HepG2 (cell line): ENCODE measurements around the gene FOXN3. TPM values are rescaled to one million over a fixed set of nuclear protein-coding genes. Genes with fewer than 3 reads are reported as not detected.

Source experiments
- ATAC-seq: fragments of 200-7000 bp; cut with Tn5 transposase; 3 replicates; pipeline ENCODE4 v1.9.1; 2020; ENCODE audit warnings: mild to moderate bottlenecking, moderate library complexity
- BruUV-seq: library from RNA; stranded (reverse); fragments of 400-500 nt; replicated peaks from 2 replicates; lab custom pipeline; 2021; lab: Mats Ljungman, UMichigan
- CTCF ChIA-PET: fragments of 300-600 bp; formaldehyde crosslinking; extraction: SDS; loops from one replicate; lab custom pipeline; 2021; ENCODE audit warnings: low total read pairs, inconsistent platforms, low intra/inter-chr PET ratio; lab: Yijun Ruan, JAX
- POLR2A ChIA-PET: fragments of 350-600 bp; sonication (Branson Sonifier 250); formaldehyde crosslinking; loops from one replicate; lab custom pipeline; 2020; ENCODE audit warnings: antibody characterized with exemption, inconsistent platforms; lab: Yijun Ruan, JAX
- DNase-seq: peaks from one replicate; pipeline ENCODE4 v3.0.0-alpha.2; 2015; ENCODE audit warnings: low spot score
- FAIRE-seq: peaks from 3 replicates; lab custom pipeline; 2011; peaks lifted over from hg19 to GRCh38; lab: Jason Lieb, UNC
- H2AFZ ChIP-seq: one replicate; pipeline ENCODE4 v1.6.1; 2011; ENCODE audit warnings: low read length, inconsistent platforms
- H3K27ac ChIP-seq: fragments of 300-600 bp; 3 replicates; pipeline ENCODE4 v1.8.0; 2011; ENCODE audit warnings: mixed run types, mild to moderate bottlenecking, mixed read lengths, low read length, inconsistent platforms; ENCODE audit not compliant: insufficient read depth; ENCODE audit errors: extremely low read length
- H3K27me3 ChIP-seq, 2 experiments: fragments of 200-600 bp in 1 of 2; 2 replicates in 1 of 2; 3 replicates in 1 of 2; pipeline versions ENCODE4 v1.6.0 to v1.8.0; 2011; ENCODE audit warnings: low read length in 2 of 2, mild to moderate bottlenecking in 2 of 2, moderate library complexity in 2 of 2, inconsistent platforms in 1 of 2; ENCODE audit not compliant: insufficient read depth in 2 of 2, control insufficient read depth in 1 of 2
- H3K36me3 ChIP-seq, 2 experiments: fragments of 200-600 bp in 1 of 2; replicated peaks in 1 of 2; 2 replicates in 1 of 2; 3 replicates in 1 of 2; pipeline versions ENCODE4 v1.5.1 to v1.8.0; 2011; ENCODE audit warnings: low read length in 2 of 2, inconsistent platforms in 1 of 2; ENCODE audit not compliant: insufficient read depth in 2 of 2, control insufficient read depth in 1 of 2
- H3K4me1 ChIP-seq: 2 replicates; pipeline ENCODE4 v1.5.1; 2012; ENCODE audit warnings: low read length, inconsistent platforms; ENCODE audit not compliant: insufficient read depth
- H3K4me2 ChIP-seq: 2 replicates; pipeline ENCODE4 v1.6.0; 2011; ENCODE audit warnings: low read depth, low read length, inconsistent platforms
- H3K4me3 ChIP-seq, 3 experiments: fragments of 200-600 bp in 1 of 3; sonication (generic), shearing (Covaris generic) in 1 of 3; replicated peaks in 1 of 3; 2 replicates each; pipeline ENCODE4 v1.5.1; 2011 to 2016; ENCODE audit warnings: low read length in 3 of 3, inconsistent platforms in 2 of 3, low read depth in 2 of 3, mild to moderate bottlenecking in 2 of 3, control low read depth in 1 of 3, mixed read lengths in 1 of 3; ENCODE audit not compliant: insufficient read depth in 1 of 3
- H3K79me2 ChIP-seq: one replicate; pipeline ENCODE4 v1.6.1; 2011; ENCODE audit warnings: low read length, inconsistent platforms; ENCODE audit not compliant: insufficient read depth
- H3K9ac ChIP-seq: 2 replicates; pipeline ENCODE4 v1.6.0; 2011; ENCODE audit warnings: mild to moderate bottlenecking, low read depth, low read length, inconsistent platforms; ENCODE audit not compliant: insufficient read depth
- H3K9me3 ChIP-seq: 2 replicates; pipeline ENCODE4 v1.5.1; 2012; ENCODE audit warnings: mild to moderate bottlenecking, low read length
- H4K20me1 ChIP-seq: 2 replicates; pipeline ENCODE4 v1.6.0; 2011; ENCODE audit warnings: inconsistent platforms, mild to moderate bottlenecking, low read length, moderate library complexity; ENCODE audit not compliant: insufficient read depth
- ATRX ChIP-seq: sonication (generic); formaldehyde crosslinking; IDR thresholded peaks from 2 replicates; pipeline ENCODE4 v1.4.0; 2020; ENCODE audit warnings: missing genetic modification reagents, borderline replicate concordance
- CENPX ChIP-seq: sonication (generic); formaldehyde crosslinking; IDR thresholded peaks from 2 replicates; pipeline ENCODE4 v1.9.0; 2021; ENCODE audit warnings: mild to moderate bottlenecking, missing genetic modification reagents, moderate library complexity
- ELF3 ChIP-seq: IDR thresholded peaks from 2 replicates; pipeline ENCODE4 v1.6.1; 2016; ENCODE audit warnings: missing genetic modification reagents, missing compliant biosample characterization
- HNF4G ChIP-seq, 2 experiments: sonication (generic) in 1 of 2; formaldehyde crosslinking in 1 of 2; IDR thresholded peaks; 2 replicates each; pipeline versions ENCODE4 v1.4.0 to v1.6.1; 2011 to 2020; ENCODE audit warnings: borderline replicate concordance in 2 of 2, low read depth in 2 of 2, mild to moderate bottlenecking in 2 of 2, low read length in 1 of 2, missing genetic modification reagents in 1 of 2, moderate library complexity in 1 of 2
- HNRNPK ChIP-seq: fragments of 200-400 bp; formaldehyde crosslinking; IDR thresholded peaks from 2 replicates; pipeline ENCODE4 v1.6.1; 2018; ENCODE audit warnings: low read length, low read depth, moderate library complexity, mild to moderate bottlenecking; ENCODE audit not compliant: poor library complexity, severe bottlenecking
- NCOR1 ChIP-seq: fragments of 200-600 bp; sonication (generic); IDR thresholded peaks from 2 replicates; pipeline ENCODE4 v1.7.0; 2017; ENCODE audit warnings: antibody characterized with exemption, low read length, borderline replicate concordance
- RBM22 ChIP-seq: fragments of 200-400 bp; formaldehyde crosslinking; optimal IDR thresholded peaks from 2 replicates; pipeline ENCODE3; 2017; ENCODE audit warnings: mild to moderate bottlenecking, low read length, moderate library complexity
- RXRB ChIP-seq: IDR thresholded peaks from 2 replicates; pipeline ENCODE4 v1.6.1; 2016; ENCODE audit warnings: borderline replicate concordance, missing genetic modification reagents, missing compliant biosample characterization
- SMAD3 ChIP-seq: sonication (generic); formaldehyde crosslinking; IDR thresholded peaks from 2 replicates; pipeline ENCODE4 v1.4.0; 2020; ENCODE audit warnings: missing genetic modification reagents
- THYN1 ChIP-seq: sonication (generic); formaldehyde crosslinking; IDR thresholded peaks from 2 replicates; pipeline ENCODE4 v1.8.1; 2023; ENCODE audit warnings: low read depth, mild to moderate bottlenecking, moderate library complexity, missing genetic modification reagents, borderline replicate concordance
- ZNF136 ChIP-seq: sonication (generic); formaldehyde crosslinking; IDR thresholded peaks from 2 replicates; pipeline ENCODE4 v1.8.1; 2022; ENCODE audit warnings: low read depth, mild to moderate bottlenecking, moderate library complexity, missing genetic modification reagents
- ZNF235 ChIP-seq: sonication (generic); formaldehyde crosslinking; IDR thresholded peaks from 2 replicates; pipeline ENCODE4 v1.8.1; 2023; ENCODE audit warnings: mild to moderate bottlenecking, missing genetic modification reagents, borderline replicate concordance
- ZNF382 ChIP-seq: sonication (generic); formaldehyde crosslinking; IDR thresholded peaks from 2 replicates; pipeline ENCODE4 v1.5.0; 2020; ENCODE audit warnings: missing genetic modification reagents, mild to moderate bottlenecking, borderline replicate concordance
- ZNF512B ChIP-seq: sonication (generic); formaldehyde crosslinking; IDR thresholded peaks from 2 replicates; pipeline ENCODE4 v1.5.1; 2020; ENCODE audit warnings: missing genetic modification reagents, mild to moderate bottlenecking, borderline replicate concordance
- WGBS: methylation state at CpG from one replicate; pipeline ENCODE4 v1.1.6; 2017; ENCODE audit warnings: low lambda C conversion rate; 5-methylcytosine and 5-hydroxymethylcytosine counted together
- in situ Hi-C: cut with HindIII; loops from 2 replicates; pipeline ENCODE4 v1.10.0; 2017; ENCODE audit warnings: low pct_unique_long_range_greater_than_20kb; ENCODE audit not compliant: extremely low pct_ligation_motif_present
- intact Hi-C: fragments of 100-400 bp; cut with micrococcal nuclease; formaldehyde crosslinking; loops from one replicate; pipeline ENCODE4 v1.10.0; 2022; ENCODE audit not compliant: unreplicated experiment
- polyA plus RNA-seq, 8 experiments: library from polyadenylated mRNA; depleted of rRNA in 3 of 8; stranded (reverse) in 7 of 8; unstranded in 1 of 8; fragments of >200 nt; fragmentation: Illumina TruSeq in 4 of 8; extraction: Trizol in 4 of 8; gene quantifications; 2 replicates each; pipeline versions ENCODE4 v1.2.1 to v1.2.3, GENCODE V29; 2011 to 2016; ENCODE audit warnings: low read depth in 4 of 8, missing spikeins in 1 of 8, mixed read lengths in 1 of 8; ENCODE audit not compliant: insufficient read depth in 1 of 8
- total RNA-seq, 5 experiments: library from RNA; depleted of rRNA; stranded (reverse); fragments of >200 nt; fragmentation: Illumina TruSeq; extraction: Trizol; gene quantifications; 2 replicates each; pipeline ENCODE4 v1.2.3, GENCODE V29; 2016; ENCODE audit warnings: low read depth in 1 of 5
- TF ChIP-seq, protein P1 (sequence below): sonication (generic); formaldehyde crosslinking; IDR thresholded peaks from 2 replicates; pipeline ENCODE4 v1.4.0; 2020; ENCODE audit warnings: missing genetic modification reagents

FOXN3 gene
- total and polyA plus RNA-seq, 2 of the 13 experiments (the other 11 are each of a cell fraction or from before 2014, with no cell fraction given), result 32.4 to 70.2 TPM

DNA sequence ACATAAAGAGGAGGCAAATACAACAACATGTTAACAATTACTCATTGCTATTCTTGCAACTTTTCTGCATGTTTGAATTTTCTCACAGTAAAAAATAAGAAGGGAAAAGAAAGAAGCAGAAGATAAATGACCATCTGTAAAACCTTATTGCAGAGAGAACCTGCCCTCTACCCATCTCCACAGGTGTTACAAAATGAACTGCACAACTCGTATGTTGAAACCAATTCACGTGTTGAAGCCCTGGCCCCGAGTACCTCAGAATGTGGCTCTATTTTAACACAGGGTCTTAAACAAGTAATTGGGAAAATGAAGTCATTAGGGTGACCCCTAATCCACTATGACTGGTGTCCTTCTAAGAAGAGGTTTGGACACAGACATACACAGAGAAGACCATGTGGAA, 39.5 kb downstream of the FOXN3 start:
- in situ Hi-C loops, result no loop called here
- intact Hi-C loops, result no loop called here

DNA sequence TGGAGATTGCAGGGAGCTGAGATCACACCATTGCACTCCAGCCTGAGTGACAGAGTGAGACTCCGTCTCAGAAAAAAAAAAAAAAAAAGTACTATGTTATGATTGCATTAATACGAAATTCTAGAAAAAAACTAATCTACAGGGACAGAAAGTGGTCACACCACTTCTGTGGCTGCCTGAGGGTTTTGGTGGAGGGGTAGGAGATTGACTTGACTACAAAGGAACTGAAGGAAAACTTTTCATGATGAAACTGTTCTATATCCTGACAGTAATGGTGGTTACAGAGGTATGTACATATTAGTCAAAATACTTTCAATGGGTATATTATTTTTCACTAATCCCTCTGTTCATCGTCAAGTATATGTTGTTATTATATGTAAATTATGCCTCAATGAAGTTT, 42.1 kb downstream of the FOXN3 start:
- CTCF ChIA-PET, result no interaction called here
- no peak for TF ChIP-seq ZNF512B (CRISPR knock-in tag)
- no peak for TF ChIP-seq RXRB
- TF ChIP-seq HNF4G (IDR thresholded peaks at IDR 0.05; ENCODE audit: borderline replicate concordance, low read depth, low read length), result no peak
- TF ChIP-seq HNF4G (CRISPR knock-in tag; IDR thresholded peaks at IDR 0.05; ENCODE audit: borderline replicate concordance, low read depth), result no peak
- no peak for TF ChIP-seq ATRX (CRISPR knock-in tag)
- TF ChIP-seq, protein P1, sequence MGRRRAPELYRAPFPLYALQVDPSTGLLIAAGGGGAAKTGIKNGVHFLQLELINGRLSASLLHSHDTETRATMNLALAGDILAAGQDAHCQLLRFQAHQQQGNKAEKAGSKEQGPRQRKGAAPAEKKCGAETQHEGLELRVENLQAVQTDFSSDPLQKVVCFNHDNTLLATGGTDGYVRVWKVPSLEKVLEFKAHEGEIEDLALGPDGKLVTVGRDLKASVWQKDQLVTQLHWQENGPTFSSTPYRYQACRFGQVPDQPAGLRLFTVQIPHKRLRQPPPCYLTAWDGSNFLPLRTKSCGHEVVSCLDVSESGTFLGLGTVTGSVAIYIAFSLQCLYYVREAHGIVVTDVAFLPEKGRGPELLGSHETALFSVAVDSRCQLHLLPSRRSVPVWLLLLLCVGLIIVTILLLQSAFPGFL (CRISPR knock-in tag), result no peak
- TF ChIP-seq SMAD3 (CRISPR knock-in tag), result no peak
- TF ChIP-seq ZNF136 (CRISPR knock-in tag), result no peak
- TF ChIP-seq ZNF235 (CRISPR knock-in tag), result no peak
- no peak for TF ChIP-seq NCOR1
- TF ChIP-seq ZNF382, result no peak
- no peak for TF ChIP-seq ELF3
- no peak for TF ChIP-seq HNRNPK
- TF ChIP-seq CENPX (CRISPR knock-in tag), result no peak
- Histone ChIP-seq H3K9me3 (no peaks in the 10 kb centered on the region), H3K27me3 (no peaks in the 10 kb centered on the region), H3K4me1 (peaks cover 63% of the 10 kb centered on the region), H3K4me2 (no peak overlapping the region), H3K36me3 (peaks cover 8 to 37% of the 10 kb centered on the region in 2 experiments), H3K27ac (no peak overlapping the region), H3K9ac (no peak overlapping the region), H2AFZ (no peak overlapping the region), H4K20me1 (peaks cover 2% of the 10 kb centered on the region; the same call in 1 of the 2 replicates), H3K4me3 (no peak overlapping the region), H3K79me2 (peaks cover 90% of the 10 kb centered on the region)
- ATAC-seq, result no peak
- FAIRE-seq, result no peak
- POLR2A ChIA-PET, result no interaction called here
- in situ Hi-C loops (no loop called here), intact Hi-C loops (no loop called here)
- BruUV-seq, result no TSS peak
- WGBS, result 96% methylated on average over 3 of the region's 3 CpGs
- no peak for DNase-seq

More for the DNA sequence above, 39.5 kb downstream of the FOXN3 start:
- DNase-seq (no peak), FAIRE-seq (no peak), ATAC-seq (no peak)
- H3K4me1 ChIP-seq, result peaks cover 63% of the 10 kb centered on the region
- H3K4me2 ChIP-seq, result no peak overlapping the region
- peaks cover 13% of the 10 kb centered on the region; the same call in 1 of the 2 replicates for H4K20me1 ChIP-seq
- no peak overlapping the region for H3K9ac ChIP-seq
- H3K27ac ChIP-seq, result no peak overlapping the region
- H3K9me3 ChIP-seq, result no peaks in the 10 kb centered on the region
- no peaks in the 10 kb centered on the region for H3K27me3 ChIP-seq
- H3K36me3 ChIP-seq, result peaks cover 7 to 42% of the 10 kb centered on the region in 2 experiments
- ChIA-PET POLR2A (interaction anchor here (2.8 kb wide), 1 partner anchor 8 kb away, joined by 12 read pairs; no protein-coding TSS in a partner anchor), CTCF (no interaction called here)
- H2AFZ ChIP-seq, result no peak overlapping the region
- TF ChIP-seq THYN1 (CRISPR knock-in tag) (no peak), RBM22 (peak; percentile 35)
- WGBS, result 91% methylated on average over 3 of the region's 3 CpGs
- BruUV-seq, result no TSS peak
- peaks cover 89% of the 10 kb centered on the region for H3K79me2 ChIP-seq
- no peak overlapping the region for H3K4me3 ChIP-seq
